ENCODE data around the gene PERM1. TPM values are rescaled to one million over a fixed set of nuclear protein-coding genes. Genes with fewer than 3 reads are reported as not detected.

PERM1 gene
- total RNA-seq, 1 experiment from 2014 or later: 0.47 TPM

GRCh38 chr1:954927-955326 is 27.0 kb downstream of the PERM1 start:
- Histone ChIP-seq H3K4me2 (ENCODE audit: low read length) (no peak overlapping the region), H3K36me3 (ENCODE audit: low read depth, low read length) (peaks cover 42% of the 10 kb centered on the region), H3K4me3 (ENCODE audit: low read length) (no peak overlapping the region), H3F3A (ENCODE audit: low read length, unreplicated experiment) (no peaks in the 10 kb centered on the region), H3K79me2 (ENCODE audit: low read length) (peaks cover 38% of the 10 kb centered on the region), H2AFZ (ENCODE audit: low read length) (no peak overlapping the region), H3K4me1 (ENCODE audit: insufficient read depth, low read length) (peaks cover 9% of the 10 kb centered on the region), H3K9me3 (ENCODE audit: low read length) (no peaks in the 10 kb centered on the region), H3K9ac (ENCODE audit: low read length) (no peak overlapping the region), H3K27me3 (ENCODE audit: low read length) (no peaks in the 10 kb centered on the region), H3K27ac (ENCODE audit: low read length) (no peak overlapping the region), H4K20me1 (ENCODE audit: low read length) (peaks cover 5% of the 10 kb centered on the region; the same call in 1 of the 2 replicates), H3K9me2 (replicated peaks; ENCODE audit: low read length) (no peaks in the 10 kb centered on the region)
- ChIA-PET POLR2A (ENCODE audit: unreplicated experiment) (no interaction called here), CTCF (no interaction called here)
- no peak for DNase-seq
- TF ChIP-seq CTCF (conservative IDR thresholded peaks at IDR 0.05; ENCODE audit: low read depth, low read length) (no peak), EZH2 (IDR thresholded peaks at IDR 0.05; ENCODE audit: low read length, unreplicated experiment) (no peak), EZH2phosphoT487 (IDR thresholded peaks at IDR 0.05; ENCODE audit: borderline replicate concordance, low read length) (no peak)
- ATAC-seq: no peak
- intact Hi-C loops (cut with micrococcal nuclease): no loop called here
- no TSS peak for BruUV-seq (replicated peaks)

GRCh38 chr1:953524-954320 is 28.2 kb downstream of the PERM1 start:
- ChIA-PET POLR2A (ENCODE audit: unreplicated experiment) (no interaction called here), CTCF (no interaction called here)
- BruUV-seq (replicated peaks): no TSS peak
- Histone ChIP-seq H3K9me3 (ENCODE audit: low read length) (no peaks in the 10 kb centered on the region), H3K27ac (ENCODE audit: low read length) (no peak overlapping the region), H3K4me1 (ENCODE audit: insufficient read depth, low read length) (peaks cover 9% of the 10 kb centered on the region), H3K4me2 (ENCODE audit: low read length) (no peak overlapping the region), H3K9me2 (replicated peaks; ENCODE audit: low read length) (no peaks in the 10 kb centered on the region), H3K4me3 (ENCODE audit: low read length) (no peak overlapping the region), H3K36me3 (ENCODE audit: low read depth, low read length) (peaks cover 52% of the 10 kb centered on the region), H3K9ac (ENCODE audit: low read length) (no peak overlapping the region), H3F3A (ENCODE audit: low read length, unreplicated experiment) (no peaks in the 10 kb centered on the region), H3K27me3 (ENCODE audit: low read length) (no peaks in the 10 kb centered on the region), H4K20me1 (ENCODE audit: low read length) (peaks cover 5% of the 10 kb centered on the region; the same call in 1 of the 2 replicates), H3K79me2 (ENCODE audit: low read length) (peaks cover 34% of the 10 kb centered on the region), H2AFZ (ENCODE audit: low read length) (no peak overlapping the region)
- DNase-seq: no peak
- no peak for ATAC-seq
- intact Hi-C loops (cut with micrococcal nuclease): no loop called here
- TF ChIP-seq EZH2 (IDR thresholded peaks at IDR 0.05; ENCODE audit: low read length, unreplicated experiment): no peak
- TF ChIP-seq CTCF (conservative IDR thresholded peaks at IDR 0.05; ENCODE audit: low read depth, low read length): no peak
- no peak for TF ChIP-seq EZH2phosphoT487 (IDR thresholded peaks at IDR 0.05; ENCODE audit: borderline replicate concordance, low read length)

GRCh38 chr1:952603-953002 is 29.3 kb downstream of the PERM1 start:
- H4K20me1 ChIP-seq (ENCODE audit: low read length): peaks cover 5% of the 10 kb centered on the region; the same call in 1 of the 2 replicates
- CTCF ChIA-PET: no interaction called here
- H3K4me3 ChIP-seq (ENCODE audit: low read length): no peak overlapping the region
- no peak overlapping the region for H3K27ac ChIP-seq (ENCODE audit: low read length)
- H3K79me2 ChIP-seq (ENCODE audit: low read length): peaks cover 23% of the 10 kb centered on the region
- ATAC-seq (no peak), DNase-seq (no peak)
- intact Hi-C loops (cut with micrococcal nuclease): no loop called here
- POLR2A ChIA-PET (ENCODE audit: unreplicated experiment): no interaction called here
- BruUV-seq (replicated peaks): no TSS peak
- no peaks in the 10 kb centered on the region for H3K9me2 ChIP-seq (replicated peaks; ENCODE audit: low read length)
- TF ChIP-seq CTCF (conservative IDR thresholded peaks at IDR 0.05; ENCODE audit: low read depth, low read length): no peak
- TF ChIP-seq EZH2phosphoT487 (IDR thresholded peaks at IDR 0.05; ENCODE audit: borderline replicate concordance, low read length): no peak
- TF ChIP-seq EZH2 (IDR thresholded peaks at IDR 0.05; ENCODE audit: low read length, unreplicated experiment): no peak
- H2AFZ ChIP-seq (ENCODE audit: low read length): no peak overlapping the region
- H3K9me3 ChIP-seq (ENCODE audit: low read length): no peaks in the 10 kb centered on the region
- no peaks in the 10 kb centered on the region for H3K27me3 ChIP-seq (ENCODE audit: low read length)
- H3K4me1 ChIP-seq (ENCODE audit: insufficient read depth, low read length): peaks cover 6% of the 10 kb centered on the region
- no peak overlapping the region for H3K9ac ChIP-seq (ENCODE audit: low read length)
- peaks cover 55% of the 10 kb centered on the region for H3K36me3 ChIP-seq (ENCODE audit: low read depth, low read length)
- H3K4me2 ChIP-seq (ENCODE audit: low read length): no peak overlapping the region
- no peaks in the 10 kb centered on the region for H3F3A ChIP-seq (ENCODE audit: low read length, unreplicated experiment)
